Erythroblast (primary cell): ENCODE measurements around the gene ZNF789.

Experiments used
- GATA1 ChIP-seq: IDR thresholded peaks from 2 replicates; pipeline ENCODE4 v1.6.1; 2011; ENCODE audit warnings: low read depth, mild to moderate bottlenecking, control low read depth, low read length, moderate library complexity
- POLR2A ChIP-seq: IDR thresholded peaks from 2 replicates; pipeline ENCODE4 v1.6.1; 2011; ENCODE audit warnings: mild to moderate bottlenecking, low read length

- TF ChIP-seq POLR2A (no peak), GATA1 (no peak)
These were observed 25.9 kb downstream of the ZNF789 start for GRCh38 chr7:99498546-99498944.
